Metanephros (tissue), 2 donors: ENCODE data around the gene SUSD4. TPM values are rescaled to one million over a fixed set of nuclear protein-coding genes. Genes with fewer than 3 reads are reported as not detected.

Source experiments
- small RNA-seq: library from RNA; depleted of rRNA; stranded (forward); fragments of <200 nt; gene quantifications from one replicate; pipeline ENCODE3, GENCODE V24; 2014; ENCODE audit warnings: low replicate concordance
- total RNA-seq: library from RNA; depleted of rRNA; stranded (reverse); fragments of >200 nt; gene quantifications from one replicate; pipeline ENCODE4 v1.2.3, GENCODE V29; 2014

SUSD4 gene
- total RNA-seq: 17.2 TPM

GRCh38 chr1:223363856-223364684, at the start of gene SUSD4:
TSS of gene SUSD4 (minus strand) at chr1:223364176. CDS start at chr1:223363425, 751 bp downstream.

GRCh38 chr1:223393275-223394214, 29.6 kb upstream of the SUSD4 start, which contains the start of gene CCDC185:
TSS of gene CCDC185 (plus strand) at chr1:223393415. CDS start at chr1:223393476, 61 bp downstream.

Small RNA genes lying within 50 kb of the gene (small RNA-seq; reads per million reads assigned to genes)
- gene RNU4-57P: not detected

Other genes starting within 250 kb of the SUSD4 start
- gene TLR5, start 220.9 kb downstream of the SUSD4 start, total RNA-seq: 6.5 TPM
- gene CCDC185, start 29.2 kb upstream of the SUSD4 start, total RNA-seq: not detected